Activated CD4-positive, alpha-beta T cell treated with anti-CD3 and anti-CD28 coated beads, Interleukin-2, amount 50 U/mL, for 16 hours (primary cell): ENCODE measurements around the gene KIF13A.
"Not testable (repeated sequence)": the region's sequence is repeated elsewhere in the genome, so short reads cannot be mapped to it uniquely, and the experiment has no call there.

Source experiments
- DNase-seq: peaks from one replicate; pipeline ENCODE4 v3.0.0-alpha.2; 2020

KIF13A gene

DNA sequence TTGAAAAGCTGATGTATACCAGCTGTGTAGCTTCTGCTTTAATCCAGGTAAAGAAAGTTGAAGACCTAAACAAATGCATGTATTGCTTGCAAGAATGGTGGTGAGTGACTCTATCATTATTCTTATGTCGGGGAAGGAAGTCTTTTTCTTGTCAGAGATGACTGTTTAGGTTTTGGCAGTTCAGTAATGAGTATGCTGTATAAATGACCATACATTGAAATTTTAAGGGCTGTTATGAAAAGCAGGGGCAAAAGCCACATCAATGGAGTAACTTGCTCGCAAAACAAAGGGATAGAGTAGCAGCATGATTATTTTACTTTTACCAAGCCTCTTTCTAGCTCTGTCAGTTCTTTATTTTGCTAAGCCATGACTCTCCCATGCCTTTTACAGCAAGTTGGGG is 224.8 kb downstream of the KIF13A start:
- DNase-seq = peak; percentile 61

DNA sequence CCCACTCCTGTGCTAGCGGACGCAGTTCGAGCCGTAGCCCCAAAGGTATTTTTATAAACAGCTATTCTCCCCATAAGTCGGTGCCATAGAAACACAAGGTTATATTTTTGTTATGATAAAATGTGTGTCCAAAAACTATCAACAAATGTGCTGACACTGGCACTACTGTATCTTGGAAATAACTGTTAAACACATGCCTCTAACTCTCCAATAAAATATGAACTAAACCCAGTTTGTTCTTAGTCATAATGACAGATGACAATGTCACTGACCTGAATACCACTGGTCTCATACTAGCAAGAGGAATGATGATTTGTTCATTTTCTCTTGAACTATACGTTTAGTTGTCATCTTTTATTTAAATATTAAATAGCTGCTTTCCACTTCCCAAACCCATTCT is 229.3 kb downstream of the KIF13A start:
- DNase-seq = no peak

DNA sequence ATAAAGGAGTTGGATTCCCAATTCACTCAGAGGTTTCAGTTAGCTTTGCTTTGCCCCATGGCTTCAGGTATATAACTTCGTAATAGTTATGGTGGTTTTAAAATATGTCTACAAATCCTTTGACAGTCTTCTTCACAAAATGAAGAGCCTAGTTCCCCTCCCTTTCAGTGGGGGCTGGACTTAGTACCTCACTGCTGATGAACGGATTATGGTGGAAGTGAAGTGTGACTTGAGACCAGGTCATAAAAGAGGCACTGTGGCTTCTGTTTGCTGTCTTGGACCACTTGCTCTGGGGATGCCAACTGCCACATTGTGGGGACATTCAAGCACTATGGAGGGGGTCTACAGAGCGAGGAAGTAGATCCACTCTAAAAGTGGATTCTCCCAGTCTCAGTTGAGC is 233.2 kb downstream of the KIF13A start:
- no peak for DNase-seq

DNA sequence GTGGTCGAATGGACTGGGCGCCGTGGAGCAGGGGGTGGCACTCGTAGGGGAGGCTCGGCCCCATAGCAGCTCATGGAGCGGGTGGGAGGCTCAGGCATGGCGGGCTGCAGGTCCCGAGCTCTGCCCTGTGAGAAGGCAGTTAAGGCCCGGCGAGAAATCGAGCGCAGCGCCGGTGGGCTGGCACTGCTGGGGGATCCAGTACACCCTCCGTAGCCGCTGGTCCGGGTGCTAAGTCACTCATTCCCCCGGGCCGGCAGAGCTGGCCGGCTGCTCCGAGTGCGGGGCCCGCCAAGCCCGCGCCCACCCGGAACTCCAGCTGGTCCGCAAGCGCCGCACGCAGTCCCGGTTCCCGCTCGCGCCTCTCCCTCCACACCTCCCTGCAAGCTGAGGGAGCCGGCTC is 242.1 kb downstream of the KIF13A start:
- DNase-seq = not testable (repeated sequence)

DNA sequence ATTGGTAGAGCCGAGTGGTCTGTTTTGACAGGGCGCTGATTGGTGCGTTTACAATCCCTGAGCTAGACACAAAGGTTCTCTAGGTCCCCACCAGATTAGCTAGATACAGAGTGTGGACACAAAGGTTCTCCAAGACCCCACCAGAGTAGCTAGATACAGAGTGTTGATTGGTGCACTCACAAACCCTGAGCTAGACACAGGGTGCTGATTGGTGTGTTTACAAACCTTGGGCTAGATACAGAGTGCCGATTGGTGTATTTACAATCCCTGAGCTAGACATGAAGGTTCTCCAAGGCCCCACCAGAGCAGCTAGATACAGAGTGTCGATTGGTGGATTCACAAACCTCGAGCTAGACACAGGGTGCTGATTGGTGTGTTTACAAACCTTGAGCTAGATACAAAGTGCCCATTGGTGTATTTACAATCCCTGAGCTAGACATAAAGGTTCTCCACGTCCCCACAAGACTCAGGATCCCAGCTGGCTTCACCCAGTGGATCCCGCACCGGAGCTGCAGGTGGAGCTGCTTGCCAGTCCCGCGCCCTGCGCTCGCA is 242.6 kb downstream of the KIF13A start:
- DNase-seq = not testable (repeated sequence)

DNA sequence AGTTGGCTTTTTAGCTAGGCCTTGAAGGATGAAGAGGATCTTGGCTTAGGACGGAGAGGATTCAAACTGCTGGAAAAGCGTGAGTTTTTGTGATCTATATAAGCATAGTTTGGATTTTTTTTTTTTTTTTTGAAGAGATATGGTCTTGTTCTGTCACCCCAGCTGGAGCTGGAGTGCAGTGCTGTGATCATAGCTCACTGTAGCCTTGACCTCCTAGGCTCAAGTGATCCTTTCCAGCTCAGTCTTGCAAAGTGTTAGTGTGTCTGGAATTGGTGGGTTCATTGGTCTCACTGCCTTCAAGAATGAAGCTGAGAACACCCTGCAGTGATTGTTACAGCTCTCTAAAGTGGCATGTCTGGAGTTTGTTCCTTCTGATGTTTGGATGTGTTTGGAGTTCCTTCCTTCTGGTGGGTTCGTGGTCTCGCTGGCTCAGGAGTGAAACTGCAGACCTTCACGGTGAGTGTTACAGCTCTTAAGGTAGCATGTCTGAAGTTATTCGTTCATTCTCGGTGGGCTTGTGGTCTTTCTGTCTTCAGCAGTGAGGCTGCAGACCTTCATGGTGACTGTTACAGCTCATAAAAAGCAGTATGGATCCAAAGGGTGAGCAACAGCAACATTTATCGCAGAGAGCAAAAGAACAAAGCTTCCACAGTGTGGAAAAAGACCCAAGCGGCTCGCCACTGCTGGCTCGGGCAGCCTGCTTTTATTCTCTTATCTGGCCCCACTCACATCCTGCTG is 243.2 kb downstream of the KIF13A start:
- DNase-seq = no peak

DNA sequence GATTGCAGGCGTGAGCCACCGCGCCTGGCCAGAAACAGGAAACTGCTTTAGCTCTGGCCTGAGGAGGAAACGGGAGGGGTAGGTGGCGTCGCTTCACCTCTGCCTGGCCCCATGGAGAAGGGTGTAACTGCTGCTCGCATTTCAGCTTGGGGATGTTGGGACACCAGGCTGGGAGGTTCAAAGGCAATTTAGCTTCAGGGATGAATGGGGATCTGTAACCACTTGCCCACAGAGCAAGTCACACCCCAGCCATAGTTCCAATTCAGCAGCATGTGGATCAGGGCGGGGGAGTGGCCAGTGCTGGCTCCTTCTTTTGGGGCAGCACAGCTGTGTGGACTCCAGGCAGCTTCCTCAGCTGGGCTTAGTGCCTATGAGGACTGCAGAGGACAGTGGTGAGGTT is 245.9 kb downstream of the KIF13A start:
- DNase-seq = no peak

DNA sequence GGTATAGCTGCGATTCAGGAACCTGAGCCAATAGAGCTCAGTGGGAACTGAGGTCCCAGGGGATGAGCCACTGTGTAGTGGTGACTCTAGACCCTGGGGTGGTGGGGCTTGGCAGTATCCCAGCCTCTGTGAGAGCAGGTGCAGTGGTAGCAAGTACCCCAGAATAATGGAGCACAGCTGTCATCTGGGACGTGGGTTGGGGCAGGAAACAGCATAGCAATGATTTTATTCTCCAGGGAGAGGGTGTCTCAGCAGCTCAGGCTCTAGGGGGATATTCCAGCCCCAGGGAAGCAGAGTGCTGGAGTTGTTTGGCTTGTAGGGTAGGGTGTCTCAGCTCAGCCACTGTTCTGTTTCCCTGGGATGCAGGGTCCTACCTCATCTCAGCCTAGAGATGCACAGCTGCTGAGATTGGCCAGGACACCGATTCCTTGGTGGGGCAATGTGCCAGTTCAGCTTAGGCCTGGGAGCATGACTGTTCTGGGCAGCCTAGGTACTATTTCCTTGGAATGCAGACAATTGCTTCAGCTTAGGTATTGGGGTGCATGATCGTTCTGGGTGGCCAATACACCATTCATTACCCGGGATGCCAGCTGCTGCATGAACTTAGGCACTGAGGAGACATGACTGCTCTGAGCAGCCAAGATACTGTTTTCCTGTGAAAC is 246.7 kb downstream of the KIF13A start:
- DNase-seq = no peak

DNA sequence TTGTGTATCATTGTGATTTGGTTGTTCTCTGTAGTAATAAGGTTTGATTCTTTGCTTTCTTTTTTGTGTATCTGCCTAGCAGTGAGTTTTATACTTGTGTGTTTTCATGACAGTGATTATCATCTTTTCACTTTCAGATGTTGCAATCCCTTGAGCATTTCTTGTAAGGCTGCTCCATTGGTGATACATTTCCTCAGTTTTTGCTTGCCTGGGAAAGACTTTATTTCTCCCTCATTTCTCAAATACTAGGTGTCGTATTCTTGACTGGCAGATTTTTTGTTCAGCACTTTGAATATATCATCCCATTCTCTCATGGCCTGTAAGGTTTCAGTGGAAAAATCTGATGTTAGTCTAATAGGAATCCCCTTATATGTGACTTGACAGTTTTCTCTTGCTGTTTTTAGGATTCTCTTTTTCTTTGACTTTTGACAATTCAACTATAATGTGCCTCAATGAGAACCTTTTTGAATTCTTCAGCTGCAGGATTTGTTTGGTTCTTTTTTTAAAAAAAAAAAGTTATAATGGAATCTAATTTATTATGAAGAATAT is 249.7 kb downstream of the KIF13A start:
- no peak for DNase-seq

DNA sequence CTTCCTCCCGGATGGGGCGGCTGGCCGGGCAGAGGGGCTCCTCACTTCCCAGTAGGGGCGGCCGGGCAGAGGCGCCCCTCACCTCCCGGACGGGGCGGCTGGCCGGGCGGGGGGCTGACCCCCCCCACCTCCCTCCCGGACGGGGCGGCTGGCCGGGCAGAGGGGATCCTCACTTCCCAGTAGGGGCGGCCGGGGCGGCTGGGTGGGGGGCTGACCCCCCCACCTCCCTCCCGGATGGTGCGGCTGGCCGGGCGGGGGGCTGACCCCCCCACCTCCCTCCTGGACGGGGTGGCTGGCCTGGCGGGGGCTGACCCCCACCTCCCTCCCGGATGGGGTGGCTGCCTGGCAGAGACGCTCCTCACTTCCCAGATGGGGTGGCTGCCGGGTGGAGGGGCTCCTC is 252.1 kb downstream of the KIF13A start:
- not testable (repeated sequence) for DNase-seq

DNA sequence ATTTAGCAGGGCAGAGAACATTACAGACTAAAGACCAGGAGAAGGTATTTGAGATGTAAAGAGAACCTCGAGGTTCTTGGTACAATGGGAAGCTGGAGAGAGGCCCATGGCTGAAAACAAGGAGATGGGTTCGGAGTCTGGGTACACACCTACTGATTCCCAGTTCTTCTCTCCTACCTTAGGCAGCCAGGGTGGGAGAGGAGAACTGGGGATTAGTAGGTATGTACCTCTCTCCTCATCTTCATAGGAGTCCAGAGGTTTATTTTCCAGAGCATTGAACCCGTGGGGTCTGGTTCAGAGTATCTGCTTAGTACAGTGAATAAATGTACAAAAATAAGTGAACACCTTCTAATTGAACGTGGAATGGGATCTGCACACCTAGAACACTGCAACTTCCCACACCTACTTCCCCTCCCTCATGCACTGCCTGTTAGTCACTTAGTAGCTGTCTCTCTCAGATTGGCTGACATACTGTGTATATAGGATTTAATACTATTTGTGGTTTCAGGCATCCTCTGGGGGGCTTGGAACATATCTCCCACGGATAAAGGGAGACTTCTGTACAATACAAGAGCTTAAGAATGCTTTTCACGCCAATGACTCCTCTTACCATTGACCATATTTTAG is 257.2 kb downstream of the KIF13A start:
- no peak for DNase-seq

DNA sequence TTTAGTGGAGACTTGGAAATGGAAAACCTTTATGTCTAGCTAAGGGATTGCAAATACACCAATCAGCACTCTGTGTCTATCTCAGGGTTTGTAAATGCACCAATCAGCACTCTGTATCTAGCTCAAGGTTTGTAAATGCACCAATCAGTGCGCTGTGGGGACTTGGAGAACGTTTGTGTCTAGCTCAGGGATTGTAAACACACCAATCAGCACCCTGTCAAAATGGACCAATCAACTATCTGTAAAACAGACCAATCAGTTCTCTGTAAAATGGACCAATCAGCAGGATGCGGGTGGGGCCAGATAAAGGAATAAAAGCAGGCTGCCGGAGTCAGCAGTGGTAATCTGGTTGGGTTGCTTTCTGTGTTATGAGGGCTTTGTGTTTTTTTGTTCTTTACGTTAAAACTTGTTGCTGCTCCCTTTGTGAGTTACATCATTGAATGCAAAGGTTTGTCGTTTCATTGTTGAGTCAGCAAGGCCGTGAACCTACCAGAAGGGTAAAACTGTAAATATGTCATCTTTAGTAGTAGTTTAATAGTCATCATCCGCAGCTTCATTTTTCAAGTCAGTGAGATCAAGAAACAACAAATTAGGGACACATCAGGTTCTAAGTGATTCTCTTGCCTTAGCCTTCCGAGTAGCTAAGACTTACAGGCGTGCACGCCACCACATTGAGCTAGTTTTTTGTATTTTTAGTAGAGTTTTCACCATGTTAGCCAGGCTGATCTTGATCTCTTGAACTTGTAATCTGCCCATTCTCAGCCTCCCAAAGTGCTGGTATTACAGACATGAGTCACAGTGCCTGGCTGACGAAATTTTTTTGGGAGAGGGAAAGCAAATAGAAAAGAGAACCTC is 258.0 kb downstream of the KIF13A start:
- no peak for DNase-seq

DNA sequence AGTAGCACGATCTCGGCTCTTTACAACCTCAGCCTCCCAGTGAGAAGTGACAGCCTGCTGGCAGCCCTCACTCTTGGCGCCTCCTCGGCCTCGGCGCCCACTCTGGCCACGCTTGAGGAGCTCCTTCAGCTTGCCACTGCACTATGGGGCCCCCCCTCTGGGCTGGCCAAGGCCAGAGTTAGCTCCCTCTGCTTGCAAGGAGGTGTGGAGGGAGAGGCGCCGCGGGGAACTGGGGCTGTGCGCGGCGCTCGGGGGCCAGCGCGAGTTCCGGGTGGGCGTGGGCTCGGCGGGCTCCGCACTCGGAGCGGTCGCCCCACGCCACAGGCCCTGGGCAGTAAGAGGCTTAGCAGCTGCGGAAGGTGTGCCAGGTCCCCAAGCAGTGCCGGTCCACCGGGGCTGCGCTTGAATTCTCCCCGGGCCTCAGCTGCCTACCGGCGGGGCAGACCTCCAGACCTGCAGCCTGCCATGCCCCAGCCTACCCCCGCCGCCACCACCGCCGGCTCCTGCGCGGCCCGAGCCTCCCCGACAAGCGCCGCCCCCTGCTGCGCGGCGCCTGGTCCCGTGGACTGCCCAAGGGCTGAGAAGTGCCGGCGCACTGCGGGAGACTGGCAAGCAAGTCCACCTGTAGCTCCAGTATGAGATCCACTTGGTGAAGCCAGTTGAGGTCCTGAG is 258.7 kb downstream of the KIF13A start:
- no peak for DNase-seq

DNA sequence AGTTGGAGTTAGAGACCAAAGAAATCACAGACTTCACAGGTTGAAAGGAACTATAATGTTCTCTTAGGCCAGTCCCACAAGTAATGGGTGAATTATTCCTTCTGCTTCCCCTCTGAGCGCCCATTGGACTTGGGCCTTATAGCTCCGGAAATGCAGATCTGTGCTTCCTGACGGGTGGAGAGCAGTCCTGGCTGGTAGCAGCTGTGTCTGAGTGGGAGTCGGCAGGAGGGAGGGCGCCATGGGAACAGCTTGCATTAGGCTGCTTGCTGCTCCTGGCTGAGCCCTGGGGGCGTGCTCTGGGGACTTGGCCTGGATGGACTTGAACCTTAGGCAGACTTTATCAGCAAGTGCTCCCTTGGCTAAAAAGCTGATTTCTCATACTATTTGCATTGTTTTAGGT is 262.4 kb downstream of the KIF13A start:
- DNase-seq = no peak

DNA sequence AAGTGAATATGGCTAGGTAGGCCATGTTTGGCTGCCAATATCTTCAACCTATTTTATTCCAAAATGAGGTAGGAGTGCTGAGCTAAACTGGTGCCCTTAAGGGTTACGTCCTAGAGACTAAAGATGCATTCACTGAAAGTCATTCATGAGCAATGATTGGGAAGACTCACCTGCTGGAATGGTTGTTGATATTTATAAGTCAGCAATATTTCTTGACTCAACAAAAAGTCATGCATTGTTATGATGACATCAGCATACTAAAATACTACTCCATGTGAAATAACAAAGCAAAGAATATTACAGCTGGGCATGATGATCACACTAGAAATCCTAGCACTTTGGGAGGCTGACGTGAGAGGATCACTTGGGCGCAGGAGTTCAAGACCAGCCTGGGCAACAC is 263.1 kb downstream of the KIF13A start:
- no peak for DNase-seq

DNA sequence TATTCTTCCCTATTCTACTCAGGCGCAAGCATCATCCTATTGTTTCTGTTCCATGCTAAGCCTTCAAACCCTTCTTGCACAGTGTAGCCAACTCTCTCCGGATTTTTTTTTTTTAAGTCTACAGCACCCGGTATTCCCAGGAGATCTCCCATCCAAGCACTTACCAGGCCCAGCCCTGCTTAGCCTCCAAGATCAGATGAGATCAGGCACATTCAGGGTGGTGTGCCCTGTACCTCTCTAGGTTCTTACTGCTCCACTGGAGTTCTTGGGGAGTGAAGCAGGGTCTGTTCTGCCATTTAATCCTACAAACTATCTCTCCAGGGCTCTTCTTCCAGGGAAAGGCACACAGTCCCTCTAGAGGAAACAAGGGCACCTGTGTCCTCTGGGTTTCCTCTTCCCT is 265.8 kb downstream of the KIF13A start:
- DNase-seq = no peak

DNA sequence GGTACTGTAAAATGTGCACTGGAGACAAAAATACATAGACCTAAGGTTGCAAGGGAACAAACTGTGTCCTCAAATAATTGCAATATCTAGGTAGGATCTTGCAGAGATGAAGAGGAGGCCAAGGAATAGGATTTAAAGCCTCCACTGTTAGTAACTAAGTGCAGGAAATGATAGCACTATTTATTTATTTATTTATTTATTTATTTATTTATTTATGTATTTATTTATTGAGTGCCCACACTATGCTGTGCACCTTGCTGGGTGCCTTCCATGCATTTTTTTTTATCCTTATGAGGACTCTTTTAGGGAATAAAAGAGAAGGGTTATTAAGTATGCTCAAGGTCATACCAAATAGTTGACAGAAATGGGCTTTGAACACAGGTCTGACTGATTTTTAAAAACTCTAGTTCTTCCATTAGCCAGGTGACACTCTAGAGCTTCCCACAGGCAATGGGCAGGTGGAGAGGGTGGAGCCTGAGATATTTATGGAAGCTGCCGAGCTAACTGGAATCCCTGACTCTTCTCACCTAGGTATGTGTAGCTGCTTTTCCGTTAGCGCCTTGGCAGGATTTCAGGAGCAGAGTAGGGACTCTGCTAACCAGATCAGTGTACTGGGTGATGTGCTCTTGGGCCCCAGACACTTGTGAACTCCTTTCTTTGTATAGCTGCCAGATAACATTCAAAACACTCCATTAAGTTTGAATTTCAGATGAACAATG is 268.0 kb downstream of the KIF13A start:
- DNase-seq = no peak

DNA sequence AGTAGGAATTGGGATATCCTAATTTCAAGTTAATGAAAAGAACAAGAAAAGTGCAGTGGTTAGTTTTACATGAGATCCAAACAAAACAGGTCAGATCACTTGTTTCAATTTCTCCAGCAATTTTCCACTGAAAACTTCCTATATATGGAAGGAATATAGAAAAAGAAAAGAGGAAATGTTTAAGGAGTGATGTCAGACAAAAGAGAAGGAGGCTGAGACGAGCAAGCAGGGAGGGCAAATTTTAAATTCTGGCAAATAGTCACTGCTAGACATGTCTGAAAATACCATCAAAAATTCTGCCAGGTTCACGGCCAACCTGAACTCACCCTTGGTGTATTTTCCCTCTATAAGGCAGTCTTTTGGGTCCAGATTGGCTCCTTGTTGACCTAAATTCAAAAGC is 271.2 kb downstream of the KIF13A start:
- DNase-seq = no peak

DNA sequence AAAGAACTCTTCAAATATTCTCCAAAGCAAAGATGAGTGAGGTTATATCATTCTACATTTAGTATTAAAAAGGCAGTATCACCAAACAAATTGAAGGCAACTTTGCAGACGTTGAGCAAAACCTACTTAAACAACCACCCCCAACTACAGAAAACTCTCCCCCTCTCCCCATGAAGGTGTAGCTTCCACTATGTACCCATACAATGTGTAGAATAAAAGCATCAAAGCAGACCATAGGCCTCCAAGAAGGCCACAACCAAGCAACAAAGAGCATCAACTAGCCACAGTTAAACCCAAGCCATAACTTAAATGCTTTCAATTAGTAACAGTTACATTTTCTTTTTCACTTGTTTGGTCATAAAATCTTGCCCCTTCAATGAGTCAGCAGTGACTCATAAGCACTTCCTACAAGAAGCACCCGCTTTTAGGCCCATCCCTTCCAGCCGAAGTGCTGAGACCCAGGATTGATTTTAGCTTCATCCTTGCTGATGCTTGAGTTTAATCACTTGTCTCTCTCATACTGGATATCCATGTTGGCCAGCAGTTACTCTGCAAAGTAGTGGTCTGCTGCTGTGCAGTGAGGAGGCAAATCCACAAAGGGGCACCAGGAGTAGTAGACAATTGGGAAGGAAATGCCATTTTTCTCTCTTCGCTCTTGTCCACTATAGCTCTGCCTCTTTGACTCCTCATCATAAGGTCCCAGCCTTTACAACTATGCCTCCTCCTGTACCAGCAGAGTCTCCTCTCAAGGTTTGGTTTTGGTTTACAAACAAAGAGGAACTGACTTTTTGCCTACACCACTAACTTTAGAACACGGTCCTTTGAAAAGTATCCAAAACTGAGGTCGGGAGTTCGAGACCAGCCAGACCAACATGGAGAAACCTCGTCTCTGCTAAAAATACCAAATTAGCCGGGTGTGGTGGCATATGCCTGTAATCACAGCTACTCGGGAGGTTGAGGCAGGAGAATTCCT is 272.3 kb downstream of the KIF13A start:
- DNase-seq = peak; percentile 82

DNA sequence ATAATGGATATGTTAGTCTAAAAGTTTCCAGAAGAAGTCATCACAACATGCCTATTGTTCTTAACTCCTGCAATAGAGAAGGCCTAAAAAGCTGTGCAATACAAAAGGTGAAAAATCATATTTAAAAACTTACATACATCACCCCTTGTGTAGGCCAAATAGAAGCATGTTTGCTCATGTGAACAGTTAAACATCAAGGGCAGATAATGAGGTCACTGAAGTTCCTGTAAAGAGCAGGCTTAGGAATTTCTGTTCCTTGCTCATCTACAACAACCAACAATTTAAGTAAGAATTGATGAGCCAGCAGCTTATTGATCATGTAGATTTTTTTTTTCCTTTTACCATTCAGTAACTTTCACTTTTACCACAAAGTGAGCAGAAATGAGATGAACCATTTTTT is 273.3 kb downstream of the KIF13A start:
- no peak for DNase-seq
